ENCODE results near the gene IFNGR2. TPM values are rescaled to one million over a fixed set of nuclear protein-coding genes. Genes with fewer than 3 reads are reported as not detected.
A peak's percentile ranks its signal among the peaks of the same experiment; 100 is the strongest.

Gene IFNGR2
- total and polyA plus RNA-seq, 2 donors (not counting 1 experiment from before 2014, with no cell fraction given), result 96.0 to 108 TPM

GRCh38 chr21:33374450-33375096, 28.6 kb upstream of the IFNGR2 start:
- H3K9me3 ChIP-seq (ENCODE audit: control extremely low read depth in 1 of 3, control insufficient read depth in 2 of 3, insufficient read depth in 1 of 3, low read length in 2 of 3), result peaks cover 0 to 8% (median 2%) of the 10 kb centered on the region in 3 donors
- Mint-ChIP-seq H3K4me1 (peaks cover 72% of the 10 kb centered on the region), H3K4me3 (peak overlapping the region; percentile 76), H3K9me3 (ENCODE audit: insufficient read depth) (peaks cover 2% of the 10 kb centered on the region), H3K27me3 (no peaks in the 10 kb centered on the region), H3K27ac (peak overlapping the region; percentile 89)
- WGBS (ENCODE audit: insufficient coverage), result 0% methylated on average over 2 of the region's 4 CpGs
- POLR2A ChIA-PET, result interaction anchor here (0.6 to 1.0 kb wide), 4 partner anchors 11 to 173 kb away, joined by 3 to 5 read pairs (median 4); partner anchors contain the start of gene TMEM50B
- peak overlapping the region; percentile 75 for H3K4me2 ChIP-seq (replicated peaks; ENCODE audit: low read depth, low read length, poor library complexity, severe bottlenecking)
- H3K27ac ChIP-seq (ENCODE audit: low read length in 2 of 2), result peak overlapping the region; percentile 76 to 87
- peak overlapping the region; percentile 27 for H3K9ac ChIP-seq (ENCODE audit: low read length)
- H3K79me2 ChIP-seq (ENCODE audit: control insufficient read depth, insufficient read depth, low read length), result peaks cover 6% of the 10 kb centered on the region
- peak; percentile 82 for DNase-seq
- no peaks in the 10 kb centered on the region for H4K20me1 ChIP-seq (ENCODE audit: control insufficient read depth, insufficient read depth, low read length, poor library complexity, severe bottlenecking)
- peak; percentile 79 for ATAC-seq (ENCODE audit: low read depth)
- TF ChIP-seq, protein P1, sequence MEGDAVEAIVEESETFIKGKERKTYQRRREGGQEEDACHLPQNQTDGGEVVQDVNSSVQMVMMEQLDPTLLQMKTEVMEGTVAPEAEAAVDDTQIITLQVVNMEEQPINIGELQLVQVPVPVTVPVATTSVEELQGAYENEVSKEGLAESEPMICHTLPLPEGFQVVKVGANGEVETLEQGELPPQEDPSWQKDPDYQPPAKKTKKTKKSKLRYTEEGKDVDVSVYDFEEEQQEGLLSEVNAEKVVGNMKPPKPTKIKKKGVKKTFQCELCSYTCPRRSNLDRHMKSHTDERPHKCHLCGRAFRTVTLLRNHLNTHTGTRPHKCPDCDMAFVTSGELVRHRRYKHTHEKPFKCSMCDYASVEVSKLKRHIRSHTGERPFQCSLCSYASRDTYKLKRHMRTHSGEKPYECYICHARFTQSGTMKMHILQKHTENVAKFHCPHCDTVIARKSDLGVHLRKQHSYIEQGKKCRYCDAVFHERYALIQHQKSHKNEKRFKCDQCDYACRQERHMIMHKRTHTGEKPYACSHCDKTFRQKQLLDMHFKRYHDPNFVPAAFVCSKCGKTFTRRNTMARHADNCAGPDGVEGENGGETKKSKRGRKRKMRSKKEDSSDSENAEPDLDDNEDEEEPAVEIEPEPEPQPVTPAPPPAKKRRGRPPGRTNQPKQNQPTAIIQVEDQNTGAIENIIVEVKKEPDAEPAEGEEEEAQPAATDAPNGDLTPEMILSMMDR (IDR thresholded peaks at IDR 0.05), result peak; percentile 51
- TF ChIP-seq EZH2 (IDR thresholded peaks at IDR 0.05; ENCODE audit: borderline replicate concordance, insufficient read depth, low read depth, low read length, poor library complexity, severe bottlenecking), result no peak
- peak overlapping the region; percentile 7 to 33 (median 26) for H3K4me3 ChIP-seq (ENCODE audit: control extremely low read depth in 1 of 5, extremely low read depth in 1 of 5, insufficient read depth in 1 of 5, low read depth in 2 of 5, low read length in 4 of 5)
- no peak overlapping the region for H2AFZ ChIP-seq (ENCODE audit: insufficient read depth, low read depth, low read length, poor library complexity, severe bottlenecking)
- no peaks in the 10 kb centered on the region for H3K27me3 ChIP-seq (replicated peaks in 1 of 4; ENCODE audit: control extremely low read depth in 1 of 4, control insufficient read depth in 3 of 4, insufficient read depth in 4 of 4, low read length in 3 of 4)
- H3K36me3 ChIP-seq (replicated peaks in 1 of 2; ENCODE audit: control extremely low read depth in 1 of 2, control insufficient read depth in 1 of 2, extremely low read depth in 1 of 2, insufficient read depth in 2 of 2, low read length in 1 of 2), result no peaks in the 10 kb centered on the region
- intact Hi-C loops (cut with micrococcal nuclease), result loop anchor here (1.0 to 2.0 kb wide), 3 partner anchors 9 to 50 kb away; partner anchors contain the start of gene IFNAR1
- peaks cover 83 to 91% of the 10 kb centered on the region in 2 donors for H3K4me1 ChIP-seq (ENCODE audit: control insufficient read depth in 2 of 2, insufficient read depth in 2 of 2, low read length in 2 of 2)
- CTCF ChIA-PET, result interaction anchor here (0.5 to 8.6 kb wide), 6 partner anchors 11 to 70 kb away, joined by 3 to 93 read pairs (median 4); no protein-coding TSS in a partner anchor

Measured in B cell (primary cell).